Measurements from ENCODE around the gene IL1RAPL2.

DNA sequence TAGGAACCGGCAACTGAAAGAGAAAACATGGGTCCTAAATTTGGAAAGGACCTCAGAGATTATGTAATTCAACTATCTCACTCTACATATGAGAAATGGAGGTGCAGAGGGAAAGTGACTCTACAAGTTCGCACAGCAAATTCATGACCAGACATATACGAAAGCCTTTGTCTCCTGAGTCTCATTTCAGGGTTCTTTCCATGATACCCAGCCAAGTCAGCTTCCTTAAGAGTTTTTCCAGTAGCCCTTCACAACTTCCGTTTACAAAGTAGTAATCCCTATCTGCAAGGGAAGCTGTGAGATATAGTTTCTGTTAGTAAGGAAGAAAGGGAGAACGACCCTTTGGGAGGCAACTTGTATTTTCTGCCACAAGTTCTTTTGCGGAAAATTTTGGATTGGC, 543.9 kb downstream of the IL1RAPL2 start:
- TF ChIP-seq POLR2A (IDR thresholded peaks at IDR 0.05; ENCODE audit: low read depth, low read length) = no peak
- no peak for TF ChIP-seq CTCF (conservative IDR thresholded peaks at IDR 0.05; ENCODE audit: low read depth, low read length)
- TF ChIP-seq CEBPB (IDR thresholded peaks at IDR 0.05; ENCODE audit: low read depth, low read length) = no peak
- TF ChIP-seq SMC3 (IDR thresholded peaks at IDR 0.05; ENCODE audit: low read depth, low read length) = no peak
- no peak for TF ChIP-seq MXI1 (IDR thresholded peaks at IDR 0.05; ENCODE audit: borderline replicate concordance, low read depth, low read length)
- TF ChIP-seq, protein P1, sequence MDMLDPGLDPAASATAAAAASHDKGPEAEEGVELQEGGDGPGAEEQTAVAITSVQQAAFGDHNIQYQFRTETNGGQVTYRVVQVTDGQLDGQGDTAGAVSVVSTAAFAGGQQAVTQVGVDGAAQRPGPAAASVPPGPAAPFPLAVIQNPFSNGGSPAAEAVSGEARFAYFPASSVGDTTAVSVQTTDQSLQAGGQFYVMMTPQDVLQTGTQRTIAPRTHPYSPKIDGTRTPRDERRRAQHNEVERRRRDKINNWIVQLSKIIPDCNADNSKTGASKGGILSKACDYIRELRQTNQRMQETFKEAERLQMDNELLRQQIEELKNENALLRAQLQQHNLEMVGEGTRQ (IDR thresholded peaks at IDR 0.05; ENCODE audit: low read depth, low read length) = no peak
- no peak for TF ChIP-seq CHD1 (IDR thresholded peaks at IDR 0.05; ENCODE audit: low read depth, low read length)
- no peak for TF ChIP-seq RAD21 (IDR thresholded peaks at IDR 0.05; ENCODE audit: low read length)
- no peak for TF ChIP-seq ELK1 (IDR thresholded peaks at IDR 0.05; ENCODE audit: borderline replicate concordance, low read depth, low read length)
- TF ChIP-seq NFE2L2 (IDR thresholded peaks at IDR 0.05; ENCODE audit: low read depth, low read length) = no peak
- no peak for TF ChIP-seq RCOR1 (IDR thresholded peaks at IDR 0.05; ENCODE audit: insufficient replicate concordance, low read length)
- no peak for TF ChIP-seq MAZ (IDR thresholded peaks at IDR 0.05; ENCODE audit: borderline replicate concordance, low read depth, low read length)
- TF ChIP-seq RFX5 (IDR thresholded peaks at IDR 0.05; ENCODE audit: low read depth, low read length) = no peak
- TF ChIP-seq BHLHE40 (IDR thresholded peaks at IDR 0.05; ENCODE audit: low read depth, low read length) = no peak
